MCF 10A (cell line): ENCODE data around the gene NAA10. TPM values are rescaled to one million over a fixed set of nuclear protein-coding genes. Genes with fewer than 3 reads are reported as not detected.

Experiments used
- BruUV-seq: library from RNA; stranded (reverse); fragments of 400-500 nt; replicated peaks from 2 replicates; lab custom pipeline; 2021; lab: Mats Ljungman, UMichigan
- CTCF ChIA-PET: fragments of 300-600 bp; sonication (Branson Sonifier 250); formaldehyde crosslinking; extraction: SDS; loops from one replicate; lab custom pipeline; 2021; ENCODE audit warnings: antibody characterized with exemption, inconsistent platforms; lab: Yijun Ruan, JAX
- POLR2A ChIA-PET: fragments of 300-600, 350-650 bp; sonication (Branson Sonifier 250); formaldehyde crosslinking; extraction: SDS; loops from one replicate; lab custom pipeline; 2020; ENCODE audit warnings: antibody characterized with exemption, inconsistent platforms; lab: Yijun Ruan, JAX
- DNase-seq: peaks from one replicate; pipeline ENCODE4 v3.0.0-alpha.2; 2018; ENCODE audit not compliant: unreplicated experiment
- H3K27ac Mint-ChIP-seq: one replicate; pipeline ENCODE4 v1.8.0; 2022; ENCODE audit warnings: mild to moderate bottlenecking, low read depth, mixed read lengths; ENCODE audit not compliant: unreplicated experiment
- H3K27me3 Mint-ChIP-seq: one replicate; pipeline ENCODE4 v1.8.0; 2022; ENCODE audit warnings: mixed read lengths; ENCODE audit not compliant: insufficient read depth, unreplicated experiment
- H3K36me3 Mint-ChIP-seq: one replicate; pipeline ENCODE4 v1.8.0; 2022; ENCODE audit warnings: mild to moderate bottlenecking, moderate library complexity, mixed read lengths; ENCODE audit not compliant: insufficient read depth, unreplicated experiment
- H3K4me1 Mint-ChIP-seq: one replicate; pipeline ENCODE4 v1.8.0; 2022; ENCODE audit warnings: mixed read lengths; ENCODE audit not compliant: insufficient read depth, unreplicated experiment
- H3K4me3 Mint-ChIP-seq: one replicate; pipeline ENCODE4 v1.8.0; 2022; ENCODE audit warnings: mild to moderate bottlenecking, moderate library complexity, mixed read lengths; ENCODE audit not compliant: unreplicated experiment
- H3K9me3 Mint-ChIP-seq: one replicate; pipeline ENCODE4 v1.8.0; 2022; ENCODE audit warnings: mixed read lengths; ENCODE audit not compliant: unreplicated experiment
- CTCF ChIP-seq: fragments of 200-600 bp; IDR thresholded peaks from one replicate; pipeline ENCODE4 v1.8.0; 2022; ENCODE audit warnings: antibody characterized with exemption, mild to moderate bottlenecking; ENCODE audit not compliant: unreplicated experiment
- intact Hi-C: fragments of 100-400 bp; cut with micrococcal nuclease; formaldehyde crosslinking; loops from 2 replicates; pipeline ENCODE4 v1.14.1; 2022
- total RNA-seq: library from RNA; stranded (reverse); gene quantifications from 2 replicates; pipeline ENCODE4 v1.2.3, GENCODE V29; 2022

NAA10 gene
- total RNA-seq, 1 experiment from 2014 or later = 166 TPM

GRCh38 chrX:153951683-153952372 is 17.0 kb upstream of the NAA10 start:
- CTCF ChIA-PET = interaction anchor here (0.6 to 5.6 kb wide), 13 partner anchors 10 to 995 kb away, joined by 3 to 51 read pairs (median 5); partner anchors contain the start of genes ARHGAP4 and PLXNB3
- no peak for TF ChIP-seq CTCF
- Mint-ChIP-seq H3K36me3 (peaks cover 87% of the 10 kb centered on the region), H3K27me3 (no peaks in the 10 kb centered on the region), H3K4me1 (no peaks in the 10 kb centered on the region), H3K9me3 (no peaks in the 10 kb centered on the region), H3K4me3 (no peak overlapping the region), H3K27ac (no peak overlapping the region)
- intact Hi-C loops = no loop called here
- DNase-seq = no peak
- BruUV-seq = TSS peak; percentile 7
- POLR2A ChIA-PET = interaction anchor here (0.8 kb wide), 1 partner anchor 21 kb away, joined by 3 read pairs; the partner anchor contains the start of gene TMEM187

GRCh38 chrX:153950127-153950526 is 15.3 kb upstream of the NAA10 start:
- BruUV-seq = no TSS peak
- no peaks in the 10 kb centered on the region for H3K27me3 Mint-ChIP-seq
- POLR2A ChIA-PET = interaction anchor here (1.1 kb wide), 1 partner anchor 22 kb away, joined by 3 read pairs; no protein-coding TSS in a partner anchor
- no peak for TF ChIP-seq CTCF
- H3K9me3 Mint-ChIP-seq = no peaks in the 10 kb centered on the region
- CTCF ChIA-PET = interaction anchor here (0.6 to 5.6 kb wide), 5 partner anchors 12 to 396 kb away, joined by 3 to 51 read pairs (median 3); partner anchors contain the start of gene PLXNB3
- H3K4me1 Mint-ChIP-seq = no peaks in the 10 kb centered on the region
- intact Hi-C loops = no loop called here
- H3K4me3 Mint-ChIP-seq = no peak overlapping the region
- peaks cover 71% of the 10 kb centered on the region for H3K36me3 Mint-ChIP-seq
- no peak for DNase-seq
- no peak overlapping the region for H3K27ac Mint-ChIP-seq

- BruUV-seq = no TSS peak
- Mint-ChIP-seq H3K36me3 (peaks cover 61% of the 10 kb centered on the region), H3K27me3 (no peaks in the 10 kb centered on the region), H3K4me3 (no peak overlapping the region), H3K9me3 (no peaks in the 10 kb centered on the region), H3K27ac (no peak overlapping the region), H3K4me1 (no peaks in the 10 kb centered on the region)
- POLR2A ChIA-PET = interaction anchor here (0.6 to 1.4 kb wide), 2 partner anchors 155 to 160 kb away, joined by 3 to 4 read pairs; partner anchors contain the start of genes IDH3G and SSR4
- TF ChIP-seq CTCF = no peak
- intact Hi-C loops = no loop called here
- CTCF ChIA-PET = interaction anchor here (0.7 to 5.6 kb wide), 11 partner anchors 13 to 1822 kb away, joined by 3 to 51 read pairs (median 4); partner anchors contain the start of genes ARHGAP4 and PLXNB3
- no peak for DNase-seq
These were observed 14.3 kb upstream of the NAA10 start for GRCh38 chrX:153948847-153949805.
